Left lobe of liver (tissue), 2 donors: ENCODE results near the gene ANKRD33. TPM values are rescaled to one million over a fixed set of nuclear protein-coding genes. Genes with fewer than 3 reads are reported as not detected.
A peak's percentile ranks its signal among the peaks of the same experiment; 100 is the strongest.

Experiments used
- ATAC-seq: fragments of 200-7000 bp; cut with Tn5 transposase; one replicate; pipeline ENCODE4 v1.9.1; 2020; ENCODE audit warnings: mild to moderate bottlenecking, moderate library complexity
- DNase-seq: peaks from one replicate; pipeline ENCODE4 v3.0.0-alpha.2; 2020; ENCODE audit warnings: low spot score
- total RNA-seq: library from RNA; stranded (reverse); gene quantifications from one replicate; pipeline ENCODE4 v1.2.1, GENCODE V29; 2021
- donor health status: DM: no; HTN: no; CAD: no; lungs with moderate emphysema.
- donor health status: DM: no; HTN: yes; CAD: no.

Gene ANKRD33
- total RNA-seq, 1 donor from 2014 or later: not detected

DNA sequence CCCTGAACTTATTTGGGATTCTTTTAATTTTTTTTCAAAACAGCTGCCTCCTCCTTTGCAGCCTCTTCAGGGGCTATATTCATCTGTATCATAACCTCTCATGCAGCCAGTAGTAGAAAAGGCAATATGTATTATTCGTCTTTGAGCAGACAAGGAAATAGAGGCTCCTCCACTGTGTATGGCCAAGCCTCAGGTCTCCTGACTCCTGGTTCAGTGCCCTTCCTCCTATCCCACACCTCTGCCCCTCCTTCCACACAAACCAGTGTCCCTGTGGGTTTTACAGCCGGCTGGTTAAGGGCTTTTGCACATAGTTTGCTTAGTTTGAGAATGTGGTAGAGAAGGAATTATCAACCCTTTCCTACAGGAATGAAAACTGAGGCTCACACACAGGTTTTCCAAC is 10.6 kb downstream of the ANKRD33 start:
- no peak for ATAC-seq

DNA sequence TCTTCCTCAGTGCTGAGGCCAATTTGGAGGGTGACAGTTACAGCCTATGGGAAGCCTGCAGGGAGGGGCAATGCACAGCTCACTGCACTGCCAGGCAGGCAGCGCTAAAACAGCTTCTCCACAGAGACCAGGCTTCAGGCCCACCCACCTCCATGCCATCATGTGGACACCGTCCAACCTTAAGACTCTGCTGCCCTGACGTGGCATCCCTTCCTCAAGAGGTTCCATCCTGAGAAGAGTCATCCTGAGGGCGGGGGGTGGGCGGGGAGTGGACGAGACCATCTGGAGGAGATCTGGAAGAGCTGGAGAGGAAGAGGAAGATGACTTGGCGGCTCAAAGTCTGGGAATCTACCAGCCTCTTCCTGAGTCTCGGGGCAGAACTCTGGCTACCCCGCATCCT is 11.0 kb downstream of the ANKRD33 start:
- DNase-seq (no peak), ATAC-seq (no peak)

More for the DNA sequence above, 10.6 kb downstream of the ANKRD33 start:
- DNase-seq: no peak

DNA sequence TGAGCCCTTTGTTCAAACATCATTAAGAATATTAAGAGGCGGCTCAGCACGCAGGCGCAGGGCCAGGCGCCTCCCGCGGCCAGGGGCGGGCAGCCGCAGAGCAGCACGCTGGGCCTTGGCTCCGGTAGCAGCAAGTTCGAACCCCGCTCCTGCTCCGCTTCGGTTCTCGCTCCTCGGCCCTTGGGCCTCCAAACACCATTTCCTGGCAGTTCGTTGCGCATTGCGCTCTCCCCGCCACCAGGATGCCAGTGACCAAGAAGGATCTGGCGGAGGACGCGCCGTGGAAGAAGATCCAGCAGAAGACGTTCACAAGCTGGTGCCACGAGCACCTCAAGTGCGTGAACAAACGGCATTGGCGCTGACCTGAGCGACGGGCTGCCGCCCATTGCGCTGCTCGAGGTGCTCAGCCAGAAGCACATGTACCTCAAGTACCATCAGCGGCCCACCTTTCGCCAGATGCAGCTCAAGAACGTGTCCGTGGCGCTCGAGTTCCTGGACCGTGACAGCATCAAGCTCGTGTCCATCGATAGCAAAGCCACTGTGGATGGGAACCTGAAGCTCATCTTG is 12.5 kb downstream of the ANKRD33 start:
- DNase-seq: peak; percentile 39
- ATAC-seq: no peak

DNA sequence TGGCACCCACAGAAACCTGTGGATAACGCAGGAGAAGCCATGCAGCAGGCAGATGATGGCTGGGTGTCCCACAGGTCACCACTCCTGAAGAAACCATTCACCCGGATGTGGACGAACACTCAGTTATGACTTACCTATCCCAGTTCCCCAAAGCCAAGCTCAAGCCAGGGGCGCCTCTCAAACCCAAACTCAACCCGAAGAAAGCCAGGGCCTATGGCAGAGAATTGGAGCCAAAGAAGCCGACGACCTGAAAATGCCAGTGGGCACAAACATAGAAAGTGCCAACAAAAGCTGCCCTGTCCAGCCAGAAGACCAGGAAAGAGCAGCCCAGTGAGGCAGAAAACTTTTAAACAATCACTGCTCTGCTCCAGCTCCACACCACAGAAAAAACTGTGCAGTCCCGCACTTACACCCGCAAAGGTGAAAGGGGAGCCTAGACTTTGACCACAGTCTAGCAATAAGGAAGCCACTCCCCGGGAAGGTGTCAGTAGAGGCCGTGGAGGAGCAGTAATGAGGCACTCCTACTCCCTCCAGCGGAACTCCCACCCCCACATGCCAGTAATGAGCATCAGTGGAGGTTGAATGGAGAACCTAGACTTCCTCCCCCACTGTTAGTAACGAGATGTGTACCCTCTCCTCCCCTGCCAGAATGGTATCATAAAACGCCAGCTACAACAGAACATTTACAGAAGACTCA is 13.4 kb downstream of the ANKRD33 start:
- DNase-seq: peak; percentile 16
- ATAC-seq: no peak

DNA sequence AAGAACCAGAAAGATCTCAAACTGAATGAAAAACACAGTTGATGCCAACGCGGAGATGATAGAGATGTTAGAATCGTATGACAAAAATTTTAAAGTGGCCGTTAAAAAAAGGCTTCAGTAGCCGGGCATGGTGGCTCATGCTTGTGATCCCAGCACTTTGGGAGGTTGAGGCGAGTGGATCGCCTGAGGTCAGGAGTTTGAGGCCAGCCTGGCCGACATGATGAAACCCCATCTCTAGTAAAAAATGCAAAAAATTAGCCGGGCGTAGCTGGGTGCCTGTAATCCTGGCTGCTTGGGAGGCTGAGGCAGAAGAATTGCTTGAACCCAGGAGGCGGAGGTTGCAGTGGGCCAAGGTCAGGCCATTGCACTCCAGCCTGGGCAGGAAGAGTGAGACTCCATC is 14.0 kb downstream of the ANKRD33 start:
- ATAC-seq: no peak
- DNase-seq: peak; percentile 28

DNA sequence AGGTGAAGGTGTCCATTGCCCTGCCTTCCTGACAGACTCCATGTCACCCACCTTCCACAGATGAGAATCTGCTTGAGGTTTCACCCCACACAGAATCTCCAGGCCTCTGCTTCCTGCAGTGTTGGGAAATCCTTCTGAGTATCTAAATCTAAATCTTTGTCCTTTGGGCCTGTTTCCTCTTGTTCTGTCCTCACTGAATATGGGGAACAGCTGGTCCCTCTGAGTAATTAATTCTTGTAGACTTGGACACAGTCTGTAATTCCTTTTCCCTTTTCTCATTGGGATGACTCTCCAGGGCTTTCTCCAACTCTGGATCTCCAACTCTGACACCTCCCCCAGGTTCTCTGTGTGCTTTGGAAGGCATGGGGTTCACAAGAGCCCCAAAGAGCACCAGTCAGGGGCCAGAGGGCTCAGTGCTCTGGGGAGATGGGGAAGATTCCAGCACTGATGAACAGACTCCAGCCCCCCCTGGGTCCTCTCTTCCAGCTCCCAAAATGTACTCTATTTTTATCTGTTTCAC is 17.1 kb downstream of the ANKRD33 start:
- no peak for ATAC-seq
- no peak for DNase-seq

DNA sequence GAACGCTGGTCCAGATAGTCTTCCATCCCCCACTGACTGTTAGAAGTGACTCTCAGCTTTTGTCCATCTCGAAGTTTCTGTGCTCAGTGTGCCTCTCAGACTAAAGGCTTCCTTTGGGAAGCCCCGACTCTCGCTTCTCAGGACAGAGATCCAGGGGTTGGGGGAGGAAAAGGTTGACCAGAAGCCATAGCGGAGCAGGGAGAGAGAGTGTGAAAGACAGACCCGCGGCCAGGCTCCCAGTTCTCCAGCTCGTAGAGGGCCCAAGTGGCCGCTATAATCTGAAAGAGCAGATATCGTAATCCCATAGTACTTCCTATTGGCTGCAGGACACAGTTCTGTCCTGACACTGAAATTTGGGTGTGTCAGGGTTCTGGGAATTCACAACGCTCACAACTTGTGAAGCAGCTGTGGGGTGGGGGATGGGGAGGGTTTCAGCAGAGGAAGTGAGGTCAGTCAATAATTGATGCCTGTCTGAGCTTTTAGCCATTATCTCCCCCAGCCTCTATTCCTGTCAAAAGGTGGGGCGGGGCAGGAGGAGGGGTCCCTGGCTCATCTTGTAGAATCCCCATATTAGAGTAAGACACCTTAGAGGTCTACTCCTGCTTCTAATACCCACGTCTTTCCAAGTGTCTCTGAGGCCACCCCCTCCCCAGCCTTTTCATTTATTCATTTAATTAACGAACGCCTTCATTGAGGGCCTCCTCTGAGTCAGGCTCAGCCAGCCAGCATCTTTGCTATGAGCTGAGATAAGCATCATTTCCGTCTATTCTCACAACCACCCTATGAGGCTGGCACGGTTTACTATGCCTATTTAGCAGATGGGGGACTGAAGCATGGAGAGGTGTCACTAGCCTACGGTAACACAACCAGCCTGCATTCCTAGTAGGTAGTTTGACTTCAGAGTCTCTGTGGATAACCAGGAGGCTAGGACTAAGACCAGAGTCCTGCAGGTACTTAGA is 17.8 kb downstream of the ANKRD33 start:
- peak; percentile 47 for ATAC-seq
- no peak for DNase-seq

DNA sequence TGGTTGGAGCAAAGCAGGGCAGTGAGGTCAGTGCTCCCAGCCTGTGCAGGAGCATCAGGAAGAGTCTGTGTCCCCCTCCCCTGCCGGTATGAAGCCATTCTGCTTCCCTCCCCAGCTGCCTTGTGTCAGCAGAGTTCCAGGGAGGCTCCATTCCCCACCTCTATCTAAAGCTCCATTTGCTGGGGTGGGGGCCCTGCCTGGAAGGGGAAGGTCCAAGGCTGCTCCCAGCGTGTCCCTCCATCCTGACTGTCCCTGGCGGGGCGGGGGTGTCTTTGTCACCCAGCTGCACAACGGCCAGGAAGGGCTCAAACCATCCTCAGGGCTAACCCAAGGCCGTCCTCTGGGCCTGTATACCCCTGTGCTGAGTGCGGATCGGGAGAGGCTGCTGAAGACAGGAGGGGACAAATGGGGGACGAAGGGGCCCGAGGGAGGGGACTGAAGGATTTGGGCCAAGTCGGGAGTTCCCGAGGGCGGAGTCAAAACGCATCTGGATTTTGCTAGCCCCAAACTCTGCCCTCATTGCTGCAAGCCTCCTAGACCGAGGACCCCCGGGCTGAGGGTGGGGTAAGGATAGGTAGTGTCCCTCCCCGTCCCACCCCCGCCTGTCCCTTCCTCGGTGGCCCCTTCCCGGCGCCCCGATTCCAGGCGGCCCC is 18.7 kb downstream of the ANKRD33 start:
- DNase-seq (no peak), ATAC-seq (peak; percentile 8)

DNA sequence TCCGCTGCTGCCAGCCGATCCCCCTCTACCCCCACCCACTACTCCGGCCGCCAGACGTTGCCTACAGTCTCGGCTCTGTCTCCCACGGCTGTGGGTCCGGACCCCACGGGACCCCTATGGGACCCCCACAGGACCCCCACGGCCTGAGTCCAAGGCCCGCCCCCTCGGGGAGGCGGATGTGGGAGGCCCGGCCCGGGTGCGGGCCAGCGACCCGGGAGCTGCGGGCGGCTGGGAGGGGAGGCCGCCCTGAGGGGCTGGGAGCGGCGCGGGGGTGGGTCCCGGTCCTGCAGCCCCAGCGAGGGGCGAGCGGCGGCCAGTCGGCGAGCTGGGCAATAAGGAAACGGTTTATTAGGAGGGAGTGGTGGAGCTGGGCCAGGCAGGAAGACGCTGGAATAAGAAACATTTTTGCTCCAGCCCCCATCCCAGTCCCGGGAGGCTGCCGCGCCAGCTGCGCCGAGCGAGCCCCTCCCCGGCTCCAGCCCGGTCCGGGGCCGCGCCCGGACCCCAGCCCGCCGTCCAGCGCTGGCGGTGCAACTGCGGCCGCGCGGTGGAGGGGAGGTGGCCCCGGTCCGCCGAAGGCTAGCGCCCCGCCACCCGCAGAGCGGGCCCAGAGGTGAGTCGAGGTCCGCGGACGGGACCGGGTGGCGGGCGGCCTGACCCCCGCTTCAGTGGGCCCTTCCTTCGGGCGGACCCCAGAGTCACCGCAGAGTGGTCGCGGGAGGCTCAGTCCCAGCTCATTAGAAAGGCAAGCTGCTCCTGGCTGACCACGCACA is 19.4 kb downstream of the ANKRD33 start, which contains the start of gene ACVRL1:
Gene ACVRL1 (plus strand): TSS at position 422 of the 773 bp plus-strand sequence. CDS start 4,971 bp downstream, outside the sequence.
- DNase-seq: no peak

DNA sequence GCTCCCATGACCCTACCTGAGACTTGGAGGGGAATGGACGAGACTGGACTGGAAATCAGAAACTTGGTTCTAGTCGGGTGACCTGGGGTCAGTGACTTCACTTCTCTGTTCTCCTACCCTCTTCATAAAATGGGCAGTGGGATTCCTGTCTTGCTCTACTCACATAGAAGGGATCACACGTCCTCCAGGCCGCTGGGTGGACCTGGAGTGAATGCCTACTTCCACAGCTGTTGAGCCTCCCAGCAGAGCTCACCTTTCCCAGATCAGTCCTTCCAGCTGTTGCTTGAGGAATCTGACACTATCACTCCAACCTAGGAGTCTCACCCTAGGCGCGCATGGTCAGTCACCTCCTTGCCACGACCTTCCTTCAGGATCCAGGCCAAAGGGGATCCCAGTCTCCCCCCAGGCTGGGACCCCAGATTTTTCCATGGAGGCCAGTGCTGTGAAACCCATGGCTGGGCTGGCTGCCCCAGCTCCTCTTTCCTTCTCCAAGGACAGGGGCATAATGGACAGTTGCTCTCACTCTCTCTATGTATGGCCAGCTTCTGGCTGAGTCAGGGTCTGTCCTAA is 20.0 kb downstream of the ANKRD33 start:
- ATAC-seq (no peak), DNase-seq (no peak)

More for the DNA sequence above, 19.4 kb downstream of the ANKRD33 start, which contains the start of gene ACVRL1:
- ATAC-seq: peak; percentile 14

DNA sequence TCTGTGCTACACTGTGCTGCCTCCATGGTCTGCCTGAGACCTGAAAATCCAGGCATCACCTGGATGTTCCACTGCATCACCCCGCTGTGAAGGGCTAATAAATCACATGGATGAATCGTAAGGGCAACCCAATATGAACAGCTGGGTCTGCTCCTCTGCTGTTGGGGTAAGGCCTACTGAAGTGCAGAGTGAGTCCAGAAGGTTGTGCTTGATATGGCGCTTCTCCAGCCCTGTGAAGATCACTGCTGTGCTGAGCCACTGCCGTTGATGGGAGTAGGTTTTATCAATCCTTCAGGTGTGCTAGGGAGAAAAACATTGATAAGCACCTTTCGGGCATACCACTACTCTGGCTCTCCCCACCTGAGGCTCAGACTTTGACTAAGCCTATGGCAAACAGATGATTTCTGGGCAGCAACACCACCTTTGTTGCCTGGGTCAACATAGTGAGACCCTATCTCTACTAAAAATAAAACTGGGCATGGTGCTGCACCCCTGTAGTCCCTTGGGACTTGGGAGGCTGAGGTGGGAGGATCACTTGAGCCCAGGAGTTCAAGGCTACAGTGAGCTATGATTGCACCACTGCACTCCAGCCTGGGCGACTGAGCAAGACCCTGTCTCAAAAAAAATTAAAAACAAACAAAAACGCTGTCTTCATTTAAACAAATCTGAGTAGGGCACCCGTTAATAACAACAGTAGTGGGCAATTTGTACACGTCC is 21.1 kb downstream of the ANKRD33 start:
- DNase-seq (no peak), ATAC-seq (no peak)

DNA sequence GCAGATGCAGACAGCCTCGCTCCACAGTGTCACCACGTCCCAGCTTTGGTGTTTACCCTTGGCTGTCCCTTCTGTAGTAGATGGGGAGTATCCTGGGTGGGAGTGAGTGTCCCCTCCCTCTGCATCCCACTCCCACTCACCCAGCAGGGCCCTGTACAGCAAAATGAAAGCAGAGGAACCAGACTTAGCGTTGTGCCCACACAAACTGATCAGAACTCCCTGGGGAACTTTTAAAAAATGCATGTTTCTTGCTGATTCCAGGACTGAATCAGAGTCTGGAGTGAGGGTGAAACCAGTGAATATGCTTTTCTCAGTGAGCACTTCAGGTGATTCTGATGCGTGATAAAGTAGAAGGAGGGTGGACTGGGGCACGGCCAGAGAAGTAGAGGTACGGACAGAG is 22.3 kb downstream of the ANKRD33 start:
- no peak for DNase-seq
- no peak for ATAC-seq

DNA sequence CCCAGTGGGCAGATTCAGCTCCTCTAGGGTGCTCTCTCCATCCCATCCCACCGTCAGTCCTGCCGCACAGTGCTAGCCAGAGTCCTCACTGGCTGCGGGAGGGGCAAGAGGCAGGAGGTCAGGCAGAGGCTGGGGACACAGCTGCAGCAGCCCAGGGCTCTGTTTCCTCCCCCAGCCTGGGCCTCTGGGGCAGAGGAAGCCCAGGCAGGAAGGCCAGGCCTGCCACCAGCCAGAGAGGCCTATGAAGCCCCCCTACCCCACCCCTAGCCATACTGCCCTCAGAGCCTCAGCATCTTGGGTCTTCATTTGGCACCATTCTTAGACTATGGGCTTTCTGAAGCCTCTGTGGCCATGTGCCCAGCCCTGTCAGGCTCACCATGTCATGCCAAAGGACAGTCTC is 22.8 kb downstream of the ANKRD33 start:
- DNase-seq (no peak), ATAC-seq (peak; percentile 5)

DNA sequence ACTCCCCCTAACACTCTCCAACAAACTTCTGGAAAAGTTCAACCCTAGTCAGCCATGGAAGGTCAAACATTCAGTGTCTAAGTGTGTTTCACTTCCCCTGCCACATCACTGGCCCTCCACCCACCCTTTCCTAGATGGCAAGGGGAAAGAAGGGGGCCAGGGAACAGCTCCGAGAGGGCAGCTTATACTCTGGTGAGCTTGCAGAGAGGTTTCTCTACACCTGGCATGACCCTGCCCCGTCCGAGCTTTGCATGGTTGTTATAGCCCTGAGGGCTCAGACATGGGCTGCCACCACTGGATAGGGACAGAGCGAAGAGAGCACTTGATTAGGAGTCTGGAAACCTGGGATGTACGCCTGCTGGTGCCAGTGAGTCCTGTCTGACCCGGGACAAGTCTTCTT is 23.4 kb downstream of the ANKRD33 start:
- DNase-seq: no peak

DNA sequence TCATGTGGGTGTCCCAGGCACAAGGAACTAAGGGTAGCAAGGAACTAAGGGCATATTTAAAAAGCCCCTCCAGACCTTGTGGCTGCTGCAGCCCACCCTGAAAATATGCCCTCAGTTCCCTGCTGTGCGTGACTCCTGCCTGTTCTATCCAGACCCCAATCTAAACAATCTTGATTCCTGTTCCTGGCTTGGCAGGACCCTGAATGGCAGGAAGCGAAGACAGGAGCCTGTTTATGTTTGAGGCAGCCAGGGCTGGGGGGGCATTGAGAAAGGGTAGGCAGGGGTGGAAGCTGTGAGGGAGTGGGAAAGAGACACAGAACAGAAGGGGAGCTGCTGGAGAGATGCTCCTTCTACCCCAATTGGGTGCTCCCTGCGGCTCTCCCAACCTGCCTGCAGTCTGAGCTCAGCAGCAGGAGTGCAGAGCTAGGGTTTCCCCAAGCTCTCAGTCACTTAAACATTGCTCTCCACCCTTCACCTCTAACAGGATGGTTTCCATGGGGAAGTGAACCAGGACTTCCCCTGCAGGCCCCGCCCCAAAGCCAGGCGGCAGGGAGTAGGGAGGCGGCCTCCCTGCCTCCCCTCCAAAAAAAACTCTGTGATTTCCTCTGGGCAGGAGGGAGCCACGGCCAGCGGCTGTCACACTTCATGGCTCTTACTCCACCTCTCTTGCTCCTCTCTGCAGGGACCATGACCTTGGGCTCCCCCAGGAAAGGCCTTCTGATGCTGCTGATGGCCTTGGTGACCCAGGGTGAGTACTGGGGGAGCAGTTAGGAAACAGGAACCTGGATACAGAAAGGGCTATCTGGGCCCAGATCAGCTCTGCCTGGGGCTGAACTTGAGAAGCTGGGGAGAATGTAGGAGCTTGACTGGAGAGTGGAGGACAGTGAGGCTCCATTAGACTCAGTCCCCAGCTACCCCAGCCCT is 24.1 kb downstream of the ANKRD33 start:
- peak; percentile 62 for ATAC-seq
- DNase-seq: peak; percentile 45

More for the DNA sequence above, 23.4 kb downstream of the ANKRD33 start:
- ATAC-seq: no peak

DNA sequence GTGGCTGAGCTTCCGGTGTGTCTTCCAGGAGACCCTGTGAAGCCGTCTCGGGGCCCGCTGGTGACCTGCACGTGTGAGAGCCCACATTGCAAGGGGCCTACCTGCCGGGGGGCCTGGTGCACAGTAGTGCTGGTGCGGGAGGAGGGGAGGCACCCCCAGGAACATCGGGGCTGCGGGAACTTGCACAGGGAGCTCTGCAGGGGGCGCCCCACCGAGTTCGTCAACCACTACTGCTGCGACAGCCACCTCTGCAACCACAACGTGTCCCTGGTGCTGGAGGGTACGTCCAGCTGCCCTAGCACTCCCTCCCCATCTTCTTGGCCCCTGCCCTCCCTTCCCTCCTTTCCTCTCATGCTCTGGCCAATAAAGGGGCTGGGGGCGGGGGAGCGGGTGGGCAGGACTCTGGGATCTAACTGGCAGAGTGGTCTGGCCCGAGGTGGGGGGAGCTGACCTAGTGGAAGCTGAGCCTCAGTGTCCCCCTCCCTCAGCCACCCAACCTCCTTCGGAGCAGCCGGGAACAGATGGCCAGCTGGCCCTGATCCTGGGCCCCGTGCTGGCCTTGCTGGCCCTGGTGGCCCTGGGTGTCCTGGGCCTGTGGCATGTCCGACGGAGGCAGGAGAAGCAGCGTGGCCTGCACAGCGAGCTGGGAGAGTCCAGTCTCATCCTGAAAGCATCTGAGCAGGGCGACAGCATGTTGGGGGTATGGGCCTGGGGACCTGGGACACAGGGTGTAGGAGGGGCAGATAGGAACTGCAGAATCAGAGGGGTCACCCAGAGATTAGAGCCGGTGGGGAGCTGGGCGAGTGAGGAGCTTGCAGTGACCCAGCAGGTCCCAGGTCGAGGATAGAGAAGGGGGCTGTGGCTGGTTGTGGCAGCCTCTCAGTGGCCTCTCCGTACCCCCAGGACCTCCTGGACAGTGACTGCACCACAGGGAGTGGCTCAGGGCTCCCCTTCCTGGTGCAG is 25.4 kb downstream of the ANKRD33 start:
- DNase-seq (no peak), ATAC-seq (no peak)
